GM19395 (cell line): ENCODE results near the gene MSH2.
"Not testable (repeated sequence)": the region's sequence is repeated elsewhere in the genome, so short reads cannot be mapped to it uniquely, and the experiment has no call there.

Experiments used
- ATAC-seq: cut with Tn5 transposase; IDR thresholded peaks from one replicate; pipeline ENCODE4 v1.9.1; 2021; ENCODE audit warnings: mild to moderate bottlenecking, moderate library complexity; ENCODE audit not compliant: unreplicated experiment

MSH2 gene

DNA sequence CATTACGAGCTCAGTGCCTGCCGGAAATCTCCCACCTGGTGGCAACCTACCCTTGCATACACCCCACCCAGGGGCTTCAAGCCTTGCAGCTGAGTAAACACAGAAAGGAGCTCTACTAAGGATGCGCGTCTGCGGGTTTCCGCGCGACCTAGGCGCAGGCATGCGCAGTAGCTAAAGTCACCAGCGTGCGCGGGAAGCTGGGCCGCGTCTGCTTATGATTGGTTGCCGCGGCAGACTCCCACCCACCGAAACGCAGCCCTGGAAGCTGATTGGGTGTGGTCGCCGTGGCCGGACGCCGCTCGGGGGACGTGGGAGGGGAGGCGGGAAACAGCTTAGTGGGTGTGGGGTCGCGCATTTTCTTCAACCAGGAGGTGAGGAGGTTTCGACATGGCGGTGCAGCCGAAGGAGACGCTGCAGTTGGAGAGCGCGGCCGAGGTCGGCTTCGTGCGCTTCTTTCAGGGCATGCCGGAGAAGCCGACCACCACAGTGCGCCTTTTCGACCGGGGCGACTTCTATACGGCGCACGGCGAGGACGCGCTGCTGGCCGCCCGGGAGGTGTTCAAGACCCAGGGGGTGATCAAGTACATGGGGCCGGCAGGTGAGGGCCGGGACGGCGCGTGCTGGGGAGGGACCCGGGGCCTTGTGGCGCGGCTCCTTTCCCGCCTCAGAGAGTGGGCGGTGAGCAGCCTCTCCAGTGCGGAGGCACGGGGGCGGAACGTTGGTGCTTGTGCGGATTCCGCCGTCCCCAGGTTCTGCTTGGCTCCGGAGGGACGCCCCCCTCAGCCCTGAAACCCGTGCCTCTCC is at the start of gene MSH2:
TSS of gene MSH2 (plus strand) at position 352 of the 804 bp plus-strand sequence. CDS start at position 388, 36 bp downstream.
- peak; percentile 92 for ATAC-seq

DNA sequence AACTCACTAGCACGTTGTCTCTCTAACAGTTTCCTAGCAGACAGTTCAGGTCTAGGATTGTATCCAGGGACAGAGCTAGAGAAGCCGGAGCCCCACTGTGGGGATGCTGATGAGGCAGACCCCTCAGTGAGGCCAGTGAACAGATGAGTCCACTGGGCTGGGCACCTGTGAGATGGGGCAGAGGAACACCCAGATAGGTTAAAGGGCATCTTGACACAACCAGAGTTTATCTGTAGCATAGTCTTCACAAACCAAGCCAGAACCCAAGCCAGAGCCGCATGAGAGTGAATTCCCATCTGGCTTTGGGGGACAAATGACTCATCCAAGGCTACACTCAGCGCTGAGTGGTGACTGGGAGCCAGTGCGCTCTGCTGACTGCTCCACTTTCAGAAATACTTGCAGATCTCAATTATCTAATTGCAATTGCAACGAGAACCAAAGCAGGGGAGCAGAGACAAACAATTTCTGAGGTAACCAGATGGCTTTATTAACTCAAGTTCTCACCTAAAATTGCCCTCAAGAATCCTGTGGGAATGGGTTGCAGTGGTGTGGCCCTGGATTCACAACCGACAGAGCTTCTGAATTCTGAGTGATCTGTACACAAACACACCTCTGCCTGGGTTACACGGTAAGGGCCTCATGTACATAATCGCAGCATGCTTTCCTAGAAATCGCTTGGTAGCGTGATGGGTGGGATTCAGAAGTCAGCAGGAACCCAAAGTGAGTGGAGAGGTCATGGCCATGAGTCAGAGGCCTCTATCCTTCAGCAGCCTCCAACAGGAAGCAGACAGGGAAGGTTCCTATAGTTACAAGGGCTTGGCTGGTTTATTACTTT is 48.7 kb upstream of the MSH2 start:
- no peak for ATAC-seq

DNA sequence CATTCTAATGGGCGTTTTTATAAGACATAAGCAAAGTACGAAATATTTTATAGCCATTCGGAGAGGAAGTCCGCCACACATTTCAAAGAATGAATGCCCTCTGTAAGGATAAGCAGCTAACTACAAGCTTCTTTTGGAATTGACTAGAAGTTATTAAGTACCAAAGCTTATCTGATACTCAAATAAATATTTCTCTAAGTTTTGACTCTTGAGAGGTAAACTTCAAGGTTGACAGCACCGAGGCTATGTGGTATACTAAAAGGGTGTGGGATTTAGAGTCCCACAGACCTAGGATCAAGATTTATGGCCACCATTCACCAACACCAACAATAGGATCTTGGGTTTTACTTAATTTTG is 48.1 kb upstream of the MSH2 start:
- no peak for ATAC-seq

DNA sequence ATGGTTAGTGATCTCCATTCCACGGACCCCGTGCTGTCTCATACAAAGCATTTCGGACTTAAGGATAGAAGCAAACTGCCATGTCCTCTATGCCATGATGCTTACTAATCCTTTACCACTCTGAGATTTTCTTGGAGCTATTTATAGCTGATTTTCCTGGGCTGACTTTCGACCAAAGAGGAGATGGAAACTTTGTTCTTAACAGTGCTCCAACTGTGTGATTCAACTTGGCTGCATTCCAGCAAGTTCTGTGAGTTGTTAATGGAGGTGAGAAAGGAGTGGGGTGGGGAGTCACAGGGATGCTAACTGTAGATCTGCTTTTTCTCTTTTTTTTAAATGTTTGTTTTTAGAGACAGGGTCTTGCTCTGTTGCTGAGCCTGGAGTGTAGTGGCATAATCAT is 45.5 kb upstream of the MSH2 start:
- ATAC-seq: no peak

DNA sequence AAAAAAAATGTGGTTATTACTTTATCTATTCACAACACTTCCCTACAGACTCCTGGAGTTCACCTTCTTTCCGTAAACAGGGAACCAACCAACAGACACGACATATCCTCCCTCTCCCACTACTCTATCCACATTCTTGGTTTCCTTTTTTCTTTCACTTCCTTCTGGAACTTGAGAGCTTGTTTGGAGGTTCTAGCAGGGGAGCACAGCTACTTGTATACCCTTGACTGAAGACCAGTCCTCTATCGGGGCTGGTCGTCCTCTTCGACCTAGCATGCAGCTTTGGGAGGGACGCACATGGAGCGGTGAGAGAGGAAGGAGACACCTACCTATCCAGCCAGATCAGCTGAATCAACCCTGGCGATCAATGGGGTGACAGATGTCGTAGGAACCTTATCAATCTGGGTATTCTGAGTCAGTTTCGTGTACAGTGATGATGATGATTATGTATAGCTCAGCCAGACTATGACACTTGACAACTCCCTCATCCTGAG is 43.5 kb upstream of the MSH2 start:
- ATAC-seq: no peak

DNA sequence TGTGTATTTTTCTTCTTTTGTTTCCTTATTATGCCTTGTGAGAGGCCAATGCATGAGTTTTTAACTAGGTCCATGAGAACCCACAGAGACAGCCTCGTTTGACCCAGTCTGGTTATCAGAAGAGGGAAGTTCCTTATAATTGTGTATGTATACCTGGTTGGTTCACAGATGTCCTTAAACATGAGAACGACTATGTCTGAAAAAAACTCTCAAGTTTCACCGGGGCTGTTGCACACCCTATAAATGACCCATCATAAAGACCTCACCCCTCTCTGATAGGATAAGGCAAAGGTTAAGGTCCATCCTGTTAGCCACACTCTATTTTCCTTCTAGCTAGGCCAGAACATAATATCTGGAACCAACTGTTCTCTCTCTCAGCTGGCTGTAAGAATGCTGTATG is 42.7 kb upstream of the MSH2 start:
- no peak for ATAC-seq

DNA sequence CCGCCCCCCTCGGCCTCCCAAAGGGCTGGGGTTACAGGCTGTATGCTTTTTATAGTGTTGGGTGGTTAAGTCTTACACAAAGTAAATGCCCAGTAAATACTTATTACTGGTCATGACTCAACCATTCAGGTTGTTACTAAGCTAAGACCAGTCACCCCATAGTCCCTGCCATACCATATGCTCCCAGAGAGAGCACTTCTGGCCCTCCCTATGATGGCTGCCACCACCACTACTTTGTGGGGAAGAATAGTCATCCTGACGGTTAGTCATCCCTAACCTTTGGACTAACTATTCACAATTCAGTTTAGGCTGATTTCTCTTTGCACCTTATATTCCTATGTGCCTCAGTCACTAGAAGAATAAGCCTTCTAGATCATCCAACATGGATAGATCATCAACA is 42.0 kb upstream of the MSH2 start:
- no peak for ATAC-seq

DNA sequence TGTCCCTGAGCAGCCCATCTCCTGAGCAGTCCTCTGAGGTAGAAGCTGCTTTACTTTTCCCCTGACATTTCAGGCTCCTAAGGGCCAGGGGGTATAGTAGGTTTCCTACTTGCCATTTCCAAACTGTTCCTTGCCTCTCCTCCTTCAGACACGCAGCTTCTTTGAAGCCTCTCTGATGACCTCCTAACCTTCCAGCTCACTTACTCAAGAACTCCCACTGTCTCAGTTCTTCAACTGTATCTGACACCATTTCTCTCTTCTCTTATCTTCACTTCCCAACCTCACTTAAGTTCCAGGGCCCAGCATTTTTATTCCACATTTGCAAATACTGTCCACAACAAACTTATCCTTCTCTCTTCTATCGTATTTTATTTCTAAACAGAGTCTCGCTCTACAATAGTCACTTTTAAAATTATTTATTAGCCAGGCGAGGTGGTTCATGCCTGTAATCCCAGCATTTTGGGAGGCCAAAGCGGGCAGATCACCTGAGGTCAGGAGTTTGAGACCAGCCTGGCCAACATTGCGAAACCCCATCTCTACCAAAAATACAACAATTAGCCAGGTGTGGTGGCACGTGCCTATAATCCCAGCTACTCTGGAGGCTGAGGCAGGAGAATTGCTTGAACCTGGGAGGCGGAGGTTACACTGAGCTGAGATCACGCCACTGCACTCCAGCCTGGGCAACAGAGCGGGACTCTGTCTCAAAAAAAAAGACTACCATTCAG is 41.3 kb upstream of the MSH2 start:
- ATAC-seq: not testable (repeated sequence)

DNA sequence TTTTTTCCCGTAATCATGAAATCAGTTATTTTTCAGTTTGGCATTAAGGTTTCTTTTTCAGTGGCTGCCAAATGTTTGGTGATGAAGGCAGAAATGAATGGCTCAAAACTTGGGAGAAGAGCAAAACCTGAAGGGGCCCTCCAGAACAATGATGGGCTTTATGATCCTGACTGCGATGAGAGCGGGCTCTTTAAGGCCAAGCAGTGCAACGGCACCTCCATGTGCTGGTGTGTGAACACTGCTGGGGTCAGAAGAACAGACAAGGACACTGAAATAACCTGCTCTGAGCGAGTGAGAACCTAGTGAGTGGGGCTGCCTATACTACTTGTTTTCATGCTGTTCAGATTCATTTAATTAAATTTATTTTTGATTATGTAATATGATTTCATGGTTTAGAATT is 29.2 kb upstream of the MSH2 start:
- no peak for ATAC-seq

DNA sequence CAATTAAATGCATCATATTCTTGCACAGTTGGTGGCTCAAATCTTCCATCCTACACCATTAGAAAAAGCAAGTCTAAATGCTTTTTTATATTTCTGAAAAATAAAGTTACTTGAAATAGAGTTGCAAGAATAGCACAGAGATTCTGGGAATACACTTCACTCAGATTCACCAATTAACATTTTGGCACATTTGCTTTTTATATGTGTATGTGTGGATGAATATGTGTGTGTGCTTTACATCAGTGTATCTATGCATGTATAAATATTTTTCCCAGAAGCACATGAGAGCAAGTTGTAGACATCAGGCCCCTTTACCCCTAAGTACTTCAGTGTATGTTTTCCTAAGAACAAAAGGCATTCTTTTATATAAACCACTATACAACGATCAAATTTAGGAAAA is 27.6 kb upstream of the MSH2 start:
- ATAC-seq: no peak

DNA sequence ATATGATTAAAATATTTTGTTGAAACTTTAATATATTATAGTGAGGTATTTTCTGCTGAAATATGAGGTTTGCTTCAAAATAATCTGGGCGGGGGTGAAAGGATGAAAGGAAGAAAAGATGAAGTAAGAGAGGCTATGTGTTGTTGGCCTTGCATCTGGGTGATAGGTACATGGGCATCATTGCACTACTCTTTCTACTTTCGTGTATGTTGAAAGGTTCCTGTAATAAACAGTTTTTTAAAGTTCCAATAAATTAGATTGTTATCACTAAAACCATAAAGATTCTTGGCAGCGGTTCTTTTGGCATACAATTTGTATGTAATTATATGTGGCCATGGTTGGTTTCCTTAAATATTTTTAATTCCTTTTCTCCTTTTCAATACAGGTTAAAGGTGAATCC is 23.6 kb upstream of the MSH2 start:
- no peak for ATAC-seq

DNA sequence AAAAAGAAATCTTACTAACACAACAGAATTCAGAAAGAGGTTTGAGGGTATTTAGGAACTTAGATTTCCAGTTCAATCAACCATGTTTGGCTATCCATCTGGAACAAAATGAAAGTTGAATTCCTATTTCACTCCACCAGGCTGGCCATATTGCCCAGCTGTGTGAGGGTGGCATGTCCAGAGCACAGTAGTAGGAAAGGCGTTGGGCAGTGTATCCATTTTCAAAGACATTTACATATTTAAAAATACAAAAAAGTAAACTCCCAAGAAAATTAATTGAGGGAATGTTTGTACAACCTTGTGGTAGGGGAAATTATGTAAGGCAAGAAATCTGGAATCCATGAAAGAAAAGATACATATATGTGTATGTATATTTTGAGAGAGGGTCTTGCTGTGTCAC is 21.5 kb upstream of the MSH2 start:
- ATAC-seq: no peak

DNA sequence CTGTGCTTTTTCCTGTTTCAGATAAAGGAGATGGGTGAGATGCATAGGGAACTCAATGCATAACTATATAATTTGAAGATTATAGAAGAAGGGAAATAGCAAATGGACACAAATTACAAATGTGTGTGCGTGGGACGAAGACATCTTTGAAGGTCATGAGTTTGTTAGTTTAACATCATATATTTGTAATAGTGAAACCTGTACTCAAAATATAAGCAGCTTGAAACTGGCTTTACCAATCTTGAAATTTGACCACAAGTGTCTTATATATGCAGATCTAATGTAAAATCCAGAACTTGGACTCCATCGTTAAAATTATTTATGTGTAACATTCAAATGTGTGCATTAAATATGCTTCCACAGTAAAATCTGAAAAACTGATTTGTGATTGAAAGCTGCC is 16.4 kb upstream of the MSH2 start:
- no peak for ATAC-seq

DNA sequence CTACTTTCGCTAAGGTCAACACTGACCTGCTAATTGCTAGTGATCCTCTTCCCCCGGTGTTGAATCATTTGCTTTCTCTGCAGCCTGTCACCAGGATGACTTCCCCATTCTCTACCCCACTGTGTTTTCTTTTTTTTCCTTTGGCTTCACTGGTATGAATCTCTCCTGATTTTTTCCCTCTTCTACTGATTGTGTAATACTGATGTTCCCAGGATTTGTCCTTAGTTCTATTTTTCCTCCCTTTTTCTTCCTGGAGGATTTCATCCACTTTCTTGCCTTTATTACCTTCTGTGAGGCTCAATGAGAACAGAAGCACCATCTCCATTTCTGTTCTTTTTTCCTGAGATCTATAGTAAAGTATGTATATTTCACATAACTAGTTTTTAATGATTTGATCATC is 14.1 kb upstream of the MSH2 start:
- no peak for ATAC-seq

DNA sequence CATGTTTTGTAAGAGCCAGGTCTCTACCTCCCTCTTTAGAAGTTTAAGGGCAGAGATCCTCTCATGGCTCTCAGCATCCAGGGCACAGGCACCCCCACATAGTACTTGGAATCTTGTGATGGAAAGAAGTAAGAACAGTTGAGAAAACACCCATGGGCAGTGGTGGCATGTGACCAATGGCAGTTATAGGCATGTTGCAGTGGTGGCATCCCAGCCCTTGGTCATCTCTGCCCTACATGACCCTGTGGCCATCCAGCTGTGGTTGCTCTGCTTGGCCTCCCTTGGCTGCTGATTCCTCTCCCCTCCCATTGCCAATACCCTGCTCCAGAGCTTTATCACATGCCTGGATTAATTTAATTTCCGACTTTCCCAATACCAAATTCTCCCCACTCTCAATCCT is 13.3 kb upstream of the MSH2 start:
- ATAC-seq: no peak

DNA sequence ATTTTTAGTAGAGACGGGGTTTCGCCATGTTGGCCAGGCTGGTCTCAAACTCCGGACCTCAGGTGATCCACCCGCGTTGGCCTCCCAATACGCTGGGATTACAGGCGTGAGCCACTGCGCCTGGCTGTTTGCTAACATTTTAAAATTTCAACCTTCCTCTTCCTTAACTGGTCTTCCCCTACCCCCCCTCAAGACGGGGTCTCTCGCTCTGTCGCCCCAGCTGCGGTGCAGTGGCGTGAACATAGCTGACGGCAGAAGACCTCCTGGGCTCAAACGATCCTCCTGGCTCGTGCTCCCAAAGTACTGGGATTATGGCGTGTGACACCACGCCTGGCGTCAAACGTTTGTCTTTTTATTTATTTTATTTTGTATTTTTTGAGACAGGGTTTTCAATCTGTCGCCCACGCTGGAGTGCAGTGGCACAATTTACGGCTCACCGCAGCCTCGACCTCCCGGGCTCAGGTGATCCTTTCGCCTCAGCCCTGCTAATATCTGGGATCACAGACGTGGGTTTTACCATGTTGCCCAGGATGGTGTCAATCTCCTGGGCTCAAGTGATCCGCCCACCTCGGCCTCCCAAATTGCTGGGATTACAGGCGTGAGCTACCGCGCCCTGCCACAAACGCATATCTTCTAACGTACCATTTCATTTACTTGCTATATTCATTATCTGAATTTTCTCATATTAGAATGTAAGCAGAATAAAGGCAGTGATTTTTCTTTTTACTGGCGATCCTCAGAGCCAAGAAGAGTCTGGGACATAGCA is 984 bp upstream of the MSH2 start:
- ATAC-seq: no peak

DNA sequence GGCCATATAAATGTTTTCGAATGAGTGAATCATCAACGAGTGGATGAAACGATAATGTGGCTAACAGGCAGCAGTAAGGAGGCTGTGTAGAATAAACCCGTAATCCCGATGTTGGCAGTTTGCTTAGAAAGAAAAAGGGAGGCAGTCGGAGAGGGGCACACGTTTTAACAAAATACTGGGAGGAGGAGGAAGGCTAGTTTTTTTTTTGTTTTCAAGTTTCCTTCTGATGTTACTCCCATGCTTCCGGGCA is 476 bp upstream of the MSH2 start:
- ATAC-seq: no peak

DNA sequence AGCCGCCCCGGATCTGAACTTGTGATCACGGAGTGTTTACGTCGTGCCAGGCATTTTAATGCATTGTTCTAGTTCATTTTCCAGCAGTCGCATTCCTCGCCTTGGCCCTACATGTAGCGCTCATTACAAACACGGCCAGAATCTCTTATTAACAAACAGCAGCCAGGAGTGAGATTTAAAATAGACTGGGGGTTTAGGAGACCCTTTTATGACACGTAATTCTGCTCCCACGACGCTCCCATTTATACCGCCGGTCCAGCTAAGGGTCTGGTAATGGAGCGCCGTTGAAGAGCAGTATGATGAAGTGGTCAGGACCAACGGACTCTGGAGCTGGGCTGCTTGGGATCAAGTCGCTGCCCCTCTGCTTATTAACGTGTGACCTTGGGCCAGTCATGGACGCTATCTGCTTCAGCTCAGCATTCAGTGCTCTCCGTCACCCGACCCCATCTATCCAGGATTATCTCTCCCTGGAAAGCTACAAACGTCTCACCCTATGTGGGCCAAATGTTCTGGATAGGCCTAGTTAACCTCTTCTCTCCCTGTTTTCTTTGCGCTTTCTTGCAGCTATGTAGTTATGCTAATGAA is 745 bp downstream of the MSH2 start:
- no peak for ATAC-seq

DNA sequence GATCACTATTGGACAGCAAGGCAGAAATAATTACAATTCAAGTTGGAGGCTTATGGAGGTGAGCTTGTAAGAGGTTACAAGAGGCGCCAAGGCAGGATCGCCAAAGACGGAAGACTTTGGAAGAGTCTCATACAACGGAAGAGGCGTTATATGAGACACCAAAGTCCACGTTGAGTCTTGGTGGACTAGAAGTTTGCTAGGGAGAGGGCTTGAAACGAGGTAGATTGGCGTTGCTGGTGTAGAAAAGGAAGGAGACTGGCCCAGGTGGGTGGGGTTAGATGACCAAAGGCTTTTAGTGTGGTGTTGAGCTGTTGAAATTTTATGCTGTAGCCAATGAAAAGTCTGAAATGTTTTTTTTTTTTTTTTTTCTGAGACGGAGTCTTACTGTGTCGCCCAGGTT is 1.4 kb downstream of the MSH2 start:
- ATAC-seq: no peak

DNA sequence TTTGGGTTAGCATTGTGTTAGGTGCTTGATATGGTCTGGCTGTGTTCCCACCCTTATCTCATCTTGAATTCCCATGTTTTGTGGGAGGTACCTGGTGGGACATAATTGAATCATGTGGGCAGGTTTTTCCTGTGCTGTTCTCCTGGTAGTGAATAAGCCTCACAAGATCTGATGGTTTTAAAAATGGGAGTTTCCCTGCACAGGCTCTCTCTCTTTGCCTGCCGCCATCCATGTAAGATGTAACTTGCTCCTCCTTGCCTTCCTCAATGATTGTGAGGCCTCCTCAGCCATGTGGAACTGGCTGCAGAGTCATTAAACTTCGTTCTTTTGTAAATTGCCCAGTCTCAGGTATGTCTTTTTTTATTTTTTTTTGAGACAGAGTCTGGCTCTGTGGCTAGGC is 2.8 kb downstream of the MSH2 start:
- ATAC-seq: no peak
